GM21619 (cell line): ENCODE measurements around the gene SCD.

Experiments used
- ATAC-seq: cut with Tn5 transposase; IDR thresholded peaks from one replicate; pipeline ENCODE4 v1.9.1; 2021; ENCODE audit not compliant: unreplicated experiment

Gene SCD

GRCh38 chr10:100391163-100392002 lies 44.4 kb downstream of the SCD start:
- ATAC-seq, result no peak

- ATAC-seq, result no peak
These were observed 45.6 kb downstream of the SCD start for GRCh38 chr10:100392686-100393003.

GRCh38 chr10:100395626-100396025 lies 48.6 kb downstream of the SCD start:
- ATAC-seq, result no peak

GRCh38 chr10:100396605-100397004 lies 49.6 kb downstream of the SCD start:
- ATAC-seq, result no peak

- ATAC-seq, result no peak
These were observed 54.7 kb downstream of the SCD start for GRCh38 chr10:100401631-100402328.

- ATAC-seq, result no peak
These were observed 56.7 kb downstream of the SCD start for GRCh38 chr10:100403734-100404133.

GRCh38 chr10:100413173-100413572 lies 66.1 kb downstream of the SCD start:
- ATAC-seq, result no peak
